NCI-H524 (cell line): ENCODE results near the gene STAT3.
"Not testable (repeated sequence)": the region's sequence is repeated elsewhere in the genome, so short reads cannot be mapped to it uniquely, and the experiment has no call there.

Experiments used
- DNase-seq, 2 experiments: peaks; one replicate each; lab custom pipeline; 2025; lab: John Stamatoyannopoulos, UW

STAT3 gene

DNA sequence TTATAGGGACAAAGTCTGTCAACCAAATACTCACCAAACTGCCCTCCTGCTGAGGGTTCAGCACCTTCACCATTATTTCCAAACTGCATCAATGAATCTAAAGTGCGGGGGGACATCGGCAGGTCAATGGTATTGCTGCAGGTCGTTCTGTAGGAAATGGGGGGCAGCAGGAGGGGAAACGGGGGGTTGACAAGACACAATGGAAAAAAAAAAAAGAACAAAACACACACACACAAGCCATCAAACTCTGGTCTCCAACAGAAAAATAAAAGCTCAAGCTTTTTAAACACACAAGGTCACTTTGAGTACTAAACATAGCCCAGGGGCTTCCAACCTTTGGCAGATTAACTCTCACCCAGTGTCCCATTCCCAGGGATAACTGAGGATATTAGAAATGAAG is 71.5 kb downstream of the STAT3 start:
- no peak for DNase-seq

GRCh38 chr17:42315402-42316156 is 72.7 kb downstream of the STAT3 start:
- no peak for DNase-seq

DNA sequence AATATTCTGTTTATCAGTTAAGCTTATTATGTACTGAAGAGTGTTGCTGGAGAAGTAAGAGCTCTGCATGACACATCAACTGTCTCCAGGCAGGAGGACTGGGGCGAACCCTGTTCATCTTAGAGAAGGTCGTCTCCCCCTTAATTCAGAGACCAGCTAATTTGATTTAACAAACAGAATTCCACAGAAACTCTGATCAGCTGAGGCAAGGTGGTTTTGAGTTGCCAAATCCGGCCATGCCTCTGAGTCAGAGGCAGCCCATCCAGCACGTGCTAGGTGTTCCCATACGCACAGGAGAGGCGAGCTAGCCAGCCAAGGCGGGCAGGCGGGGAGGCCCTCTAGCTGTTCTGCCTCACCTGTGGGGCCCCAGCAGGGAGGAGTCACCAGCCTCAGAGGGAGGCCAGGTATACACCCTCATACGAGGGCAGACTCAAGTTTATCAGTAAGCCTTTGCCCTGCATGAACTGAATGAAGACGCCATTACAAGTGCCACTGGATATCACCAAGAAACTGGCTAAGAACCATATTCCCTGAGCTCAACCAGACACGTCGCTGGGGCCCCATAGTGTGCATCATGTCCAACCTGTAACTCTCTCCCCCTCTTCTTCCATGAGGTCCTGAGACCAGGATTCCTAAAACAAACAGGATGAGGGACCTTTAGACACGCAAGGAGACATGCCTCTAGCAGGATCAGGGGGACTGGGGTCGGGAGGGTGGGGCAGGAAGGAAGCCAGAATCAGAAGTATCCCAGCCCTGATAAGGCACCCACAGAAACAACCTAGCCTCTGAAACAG is 74.3 kb downstream of the STAT3 start:
- DNase-seq = no peak

GRCh38 chr17:42313389-42313772 is 74.9 kb downstream of the STAT3 start:
- DNase-seq = no peak

GRCh38 chr17:42312285-42313130 is 75.7 kb downstream of the STAT3 start:
- peak; percentile 91 to 94 for DNase-seq

DNA sequence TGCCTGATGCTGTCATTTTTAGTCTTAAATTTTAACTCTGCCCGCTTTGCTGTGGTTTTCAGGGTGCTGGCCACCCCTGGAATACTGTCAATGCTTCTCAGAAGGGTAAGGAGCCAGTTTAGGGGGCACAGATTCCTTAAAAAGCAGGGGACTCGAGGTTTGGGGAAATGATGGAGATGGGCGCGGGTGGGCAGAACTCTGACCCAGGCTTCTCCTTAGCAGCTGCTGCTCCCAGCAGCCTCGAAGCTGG is 76.3 kb downstream of the STAT3 start:
- DNase-seq = no peak

DNA sequence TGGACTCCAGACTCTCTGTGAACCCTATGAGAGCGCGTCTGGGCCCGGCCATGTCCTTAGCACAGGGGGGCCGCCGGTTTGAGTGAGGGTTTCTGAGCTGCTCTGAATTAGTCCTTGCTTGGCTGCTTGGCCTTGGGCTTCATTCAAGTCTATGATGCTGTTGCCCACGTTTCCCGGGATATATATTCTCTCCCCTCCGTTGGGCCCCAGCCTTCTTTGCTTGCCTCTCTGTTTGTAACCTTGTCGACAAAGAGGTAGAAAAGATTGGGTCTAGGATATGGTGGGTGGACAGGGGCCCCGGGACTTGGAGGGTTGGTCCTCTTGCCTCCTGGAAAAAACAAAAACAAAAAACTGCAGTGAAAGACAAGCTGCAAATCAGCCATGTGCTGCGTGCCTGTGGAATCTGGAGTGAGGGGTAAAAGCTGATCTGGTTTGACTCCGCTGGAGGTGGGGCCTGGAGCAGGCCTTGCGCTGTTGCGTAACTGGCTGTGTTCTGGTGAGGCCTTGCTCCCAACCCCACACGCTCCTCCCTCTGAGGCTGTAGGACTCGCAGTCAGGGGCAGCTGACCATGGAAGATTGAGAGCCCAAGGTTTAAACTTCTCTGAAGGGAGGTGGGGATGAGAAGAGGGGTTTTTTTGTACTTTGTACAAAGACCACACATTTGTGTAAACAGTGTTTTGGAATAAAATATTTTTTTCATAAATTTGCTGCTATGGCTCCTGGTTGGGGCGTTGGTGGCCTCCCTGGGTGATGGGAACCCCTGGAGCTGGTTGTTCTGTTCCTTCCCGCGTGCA is 76.8 kb downstream of the STAT3 start:
- peak in 1 of 2 experiments; percentile 14 for DNase-seq

DNA sequence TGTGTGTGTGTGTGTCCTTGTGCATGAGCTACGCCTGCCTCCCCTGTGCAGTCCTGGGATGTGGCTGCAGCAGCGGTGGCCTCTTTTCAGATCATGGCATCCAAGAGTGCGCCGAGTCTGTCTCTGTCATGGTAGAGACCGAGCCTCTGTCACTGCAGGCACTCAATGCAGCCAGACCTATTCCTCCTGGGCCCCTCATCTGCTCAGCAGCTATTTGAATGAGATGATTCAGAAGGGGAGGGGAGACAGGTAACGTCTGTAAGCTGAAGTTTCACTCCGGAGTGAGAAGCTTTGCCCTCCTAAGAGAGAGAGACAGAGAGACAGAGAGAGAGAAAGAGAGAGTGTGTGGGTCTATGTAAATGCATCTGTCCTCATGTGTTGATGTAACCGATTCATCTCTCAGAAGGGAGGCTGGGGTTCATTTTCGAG is 77.4 kb downstream of the STAT3 start:
- DNase-seq = no peak

DNA sequence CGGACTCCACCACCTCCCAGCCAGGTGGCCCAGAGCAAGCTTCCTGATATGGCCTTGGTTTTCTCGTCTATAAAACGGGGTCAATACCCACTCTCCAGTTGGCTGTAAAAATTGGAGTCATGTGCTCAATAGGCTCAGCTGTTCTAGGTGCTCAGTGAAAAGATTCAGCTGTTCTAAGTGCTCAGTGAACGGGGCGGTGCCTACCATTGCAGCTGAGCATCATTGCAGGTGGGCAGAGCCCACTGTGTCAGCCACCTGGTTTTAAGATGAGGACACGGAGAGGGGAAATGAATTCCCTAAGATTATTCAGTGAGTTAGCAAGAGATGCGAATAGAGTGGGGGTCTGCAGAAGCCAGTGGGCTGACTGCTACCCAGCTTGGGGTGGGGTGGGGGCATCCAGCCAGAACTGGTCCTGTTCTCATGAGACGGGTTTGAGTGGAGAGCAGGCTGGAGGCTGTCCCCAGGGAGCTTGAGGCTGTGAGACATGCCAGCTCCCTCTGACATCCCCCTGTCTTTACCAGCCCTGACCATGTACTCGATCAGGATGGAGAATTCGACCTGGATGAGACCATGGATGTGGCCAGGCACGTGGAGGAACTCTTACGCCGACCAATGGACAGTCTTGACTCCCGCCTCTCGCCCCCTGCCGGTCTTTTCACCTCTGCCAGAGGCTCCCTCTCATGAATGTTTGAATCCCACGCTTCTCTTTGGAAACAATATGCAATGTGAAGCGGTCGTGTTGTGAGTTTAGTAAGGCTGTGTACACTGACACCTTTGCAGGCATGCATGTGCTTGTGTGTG is 78.1 kb downstream of the STAT3 start:
- DNase-seq = no peak

GRCh38 chr17:42309142-42309541 is 79.1 kb downstream of the STAT3 start:
- no peak for DNase-seq

DNA sequence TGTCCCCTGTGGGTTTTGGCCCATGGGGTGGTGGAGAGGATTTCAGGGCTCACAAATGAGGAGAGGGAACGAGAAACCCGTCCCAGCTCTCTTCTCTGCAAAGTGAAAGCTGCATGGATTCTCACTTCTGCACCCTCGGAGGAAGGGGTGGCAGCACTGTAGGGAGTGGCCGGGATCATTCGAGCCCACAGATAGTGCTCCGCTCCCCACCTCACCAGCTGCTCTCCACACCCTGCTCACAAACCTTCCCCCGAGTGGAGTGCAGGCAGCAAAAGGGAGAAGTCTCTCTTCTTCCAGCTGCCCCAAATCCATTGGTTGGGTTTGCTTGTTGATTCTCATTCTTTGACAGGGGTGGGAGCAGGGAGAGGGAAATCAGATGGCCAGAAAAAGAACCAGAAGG is 79.8 kb downstream of the STAT3 start:
- DNase-seq = no peak

DNA sequence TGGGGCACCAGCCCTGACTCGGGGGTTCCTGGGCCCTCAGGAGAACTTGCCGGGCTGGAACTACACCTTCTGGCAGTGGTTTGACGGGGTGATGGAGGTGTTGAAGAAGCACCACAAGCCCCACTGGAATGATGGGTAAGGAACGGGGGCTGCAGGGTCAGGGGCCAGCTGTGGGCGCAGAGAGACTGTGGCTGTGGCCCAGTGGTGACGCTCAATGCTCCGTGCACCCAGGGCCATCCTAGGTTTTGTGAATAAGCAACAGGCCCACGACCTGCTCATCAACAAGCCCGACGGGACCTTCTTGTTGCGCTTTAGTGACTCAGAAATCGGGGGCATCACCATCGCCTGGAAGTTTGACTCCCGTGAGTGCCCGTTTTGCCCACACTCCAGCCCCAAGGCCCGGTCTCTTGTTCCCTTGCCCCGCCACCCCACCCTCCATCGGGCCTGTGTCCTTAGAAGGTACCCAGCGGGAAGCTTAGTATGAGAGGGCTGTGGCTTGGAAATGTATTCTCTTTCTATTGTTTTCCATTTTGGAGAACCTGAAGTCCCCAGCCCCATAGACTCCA is 80.8 kb downstream of the STAT3 start:
- no peak for DNase-seq

GRCh38 chr17:42306385-42306667 is 81.9 kb downstream of the STAT3 start:
- no peak for DNase-seq

DNA sequence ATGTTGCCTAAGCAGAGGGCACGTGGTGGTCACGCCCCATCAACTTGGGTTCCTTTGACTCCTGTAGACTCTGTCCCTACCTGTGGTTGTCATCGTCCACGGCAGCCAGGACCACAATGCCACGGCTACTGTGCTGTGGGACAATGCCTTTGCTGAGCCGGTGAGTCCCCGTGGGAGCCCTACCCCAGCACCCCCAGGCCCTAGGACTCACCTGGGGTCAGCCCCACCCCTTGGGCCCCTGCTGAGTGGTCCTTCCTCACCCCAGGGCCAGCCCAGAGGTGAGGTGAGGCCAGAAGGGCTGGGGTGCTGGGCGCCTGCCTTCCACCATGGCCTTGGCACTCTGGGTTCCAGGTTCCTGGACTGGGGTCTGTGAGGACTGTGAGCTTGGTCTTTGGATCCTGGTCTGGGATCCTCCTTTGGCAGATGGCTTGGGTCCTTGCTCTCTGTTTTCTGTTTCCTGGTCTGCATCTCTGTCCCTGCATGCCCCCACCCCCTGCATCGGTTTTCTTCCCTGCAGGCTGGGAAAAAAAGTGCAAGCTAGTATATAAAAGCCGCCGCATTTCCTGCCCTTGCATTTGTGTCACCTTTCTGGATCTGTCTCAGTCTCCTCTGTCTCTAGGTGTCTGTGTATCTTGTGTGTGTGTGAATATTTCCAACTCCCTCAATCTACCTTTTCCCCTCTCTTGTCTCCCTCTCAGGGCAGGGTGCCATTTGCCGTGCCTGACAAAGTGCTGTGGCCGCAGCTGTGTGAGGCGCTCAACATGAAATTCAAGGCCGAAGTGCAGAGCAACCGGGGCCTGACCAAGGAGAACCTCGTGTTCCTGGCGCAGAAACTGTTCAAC is 82.5 kb downstream of the STAT3 start:
- no peak for DNase-seq

DNA sequence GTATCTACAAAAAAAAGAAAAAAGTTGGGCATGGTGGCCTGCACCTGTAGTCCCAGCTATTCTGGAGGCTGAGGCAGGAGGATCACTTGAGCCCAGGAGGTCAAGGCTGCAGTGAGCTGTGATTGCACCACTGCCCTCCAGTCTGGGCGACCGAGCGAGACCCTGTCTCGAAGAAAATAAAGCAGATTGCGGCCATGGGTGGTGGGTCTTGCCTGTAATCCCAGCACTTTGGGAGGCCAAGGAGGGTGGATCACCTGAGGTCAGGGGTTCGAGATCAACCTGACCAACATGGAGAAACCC is 83.3 kb downstream of the STAT3 start:
- not testable (repeated sequence) for DNase-seq

GRCh38 chr17:42304187-42305030 is 83.8 kb downstream of the STAT3 start:
- no peak for DNase-seq

DNA sequence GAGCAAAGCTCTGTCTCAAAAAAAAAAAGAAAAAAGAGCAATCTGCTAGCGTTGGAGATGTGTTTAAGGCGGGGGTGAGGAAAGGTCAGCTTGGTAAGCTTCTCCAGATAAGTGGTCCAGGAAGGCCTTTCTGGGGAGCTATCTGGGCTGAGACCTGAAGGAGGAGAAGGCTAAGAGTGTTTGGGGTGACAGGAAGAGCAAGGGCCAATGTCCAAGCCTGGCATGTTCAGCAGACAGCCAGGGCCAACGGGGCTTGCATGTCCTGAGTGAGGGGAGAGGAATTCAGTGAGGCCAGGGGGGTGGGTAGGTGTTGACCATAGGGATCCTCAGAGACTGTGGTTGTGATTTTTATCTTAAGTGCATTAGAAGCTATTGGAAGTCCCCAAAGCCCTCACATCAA is 84.5 kb downstream of the STAT3 start:
- DNase-seq = no peak

GRCh38 chr17:42301022-42301421 is 87.2 kb downstream of the STAT3 start:
- no peak for DNase-seq

DNA sequence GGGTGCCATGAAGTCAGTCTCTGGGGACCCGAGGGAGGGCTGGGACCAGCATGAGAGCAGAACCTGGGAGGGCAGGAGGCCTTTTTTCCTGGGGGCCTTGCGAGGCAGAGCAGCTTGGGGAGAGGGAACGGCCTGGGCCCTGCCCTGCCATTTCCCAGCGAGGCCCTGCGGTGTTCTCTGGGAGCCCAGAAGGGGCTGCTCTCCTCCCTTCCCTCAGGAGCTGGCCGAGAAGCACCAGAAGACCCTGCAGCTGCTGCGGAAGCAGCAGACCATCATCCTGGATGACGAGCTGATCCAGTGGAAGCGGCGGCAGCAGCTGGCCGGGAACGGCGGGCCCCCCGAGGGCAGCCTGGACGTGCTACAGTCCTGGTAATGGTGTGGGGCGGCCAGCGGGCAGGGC is 88.3 kb downstream of the STAT3 start:
- not testable (repeated sequence) for DNase-seq
